Lower lobe of right lung (tissue), 2 donors: ENCODE measurements around the gene SBK2. TPM values are rescaled to one million over a fixed set of nuclear protein-coding genes. Genes with fewer than 3 reads are reported as not detected.
A peak's percentile ranks its signal among the peaks of the same experiment; 100 is the strongest.

Experiments used
- ATAC-seq, 2 donors: fragments of 200-7000 bp; cut with Tn5 transposase; one replicate each; pipeline ENCODE4 v1.9.1; 2020 to 2022; ENCODE audit warnings: mild to moderate bottlenecking in 2 of 2, moderate library complexity in 2 of 2
- DNase-seq: peaks from one replicate; pipeline ENCODE4 v3.0.0-alpha.2; 2020
- H3K27ac ChIP-seq: fragments of 200-600 bp; one replicate; pipeline ENCODE4 v1.8.0; 2022
- H3K27me3 ChIP-seq: fragments of 200-600 bp; one replicate; pipeline ENCODE4 v1.8.0; 2022; ENCODE audit warnings: low read depth
- H3K36me3 ChIP-seq: fragments of 200-600 bp; one replicate; pipeline ENCODE4 v1.8.0; 2022; ENCODE audit warnings: mild to moderate bottlenecking
- H3K4me1 ChIP-seq: fragments of 200-600 bp; one replicate; pipeline ENCODE4 v1.8.0; 2022
- H3K4me3 ChIP-seq: fragments of 200-600 bp; one replicate; pipeline ENCODE4 v1.8.0; 2022; ENCODE audit warnings: mild to moderate bottlenecking
- H3K9me3 ChIP-seq: fragments of 200-600 bp; one replicate; pipeline ENCODE4 v1.8.0; 2022
- CTCF ChIP-seq: fragments of 200-600 bp; IDR thresholded peaks from one replicate; pipeline ENCODE4 v1.8.0; 2022; ENCODE audit warnings: antibody characterized with exemption, mild to moderate bottlenecking
- intact Hi-C: fragments of 100-400 bp; cut with DNase I; formaldehyde crosslinking; loops from one replicate; pipeline ENCODE4 v1.11.0; 2022
- total RNA-seq: library from RNA; stranded (reverse); fragmentation: NEBNext Ultra II Directional; extraction: Animal tissue kit (Norgen Biotek cat#: 25700); gene quantifications from one replicate; pipeline ENCODE4 v1.2.1, GENCODE V29; 2021
- donor health status: DM: no; HTN: yes; CAD: no; lungs with severe emphysema.

The SBK2 gene
- total RNA-seq, 1 donor from 2014 or later, result not detected

GRCh38 chr19:55483706-55484592, 53.0 kb downstream of the SBK2 start:
- Histone ChIP-seq H3K27me3 (no peaks in the 10 kb centered on the region), H3K4me1 (peaks cover 38% of the 10 kb centered on the region), H3K36me3 (peaks cover 28% of the 10 kb centered on the region), H3K9me3 (no peaks in the 10 kb centered on the region), H3K27ac (peak overlapping the region; percentile 77), H3K4me3 (peak overlapping the region; percentile 71)
- TF ChIP-seq CTCF, result no peak
- no peak for ATAC-seq
- intact Hi-C loops, result no loop called here
- no peak for DNase-seq

- Histone ChIP-seq H3K9me3 (no peaks in the 10 kb centered on the region), H3K27me3 (no peaks in the 10 kb centered on the region), H3K36me3 (peaks cover 28% of the 10 kb centered on the region), H3K27ac (no peak overlapping the region), H3K4me3 (no peak overlapping the region), H3K4me1 (peaks cover 43% of the 10 kb centered on the region)
- intact Hi-C loops, result no loop called here
- no peak for DNase-seq
- no peak for ATAC-seq
- TF ChIP-seq CTCF, result no peak
Measured at GRCh38 chr19:55482967-55483705, 53.8 kb downstream of the SBK2 start.

- TF ChIP-seq CTCF, result no peak
- Histone ChIP-seq H3K36me3 (peaks cover 28% of the 10 kb centered on the region), H3K27me3 (no peaks in the 10 kb centered on the region), H3K4me1 (peaks cover 44% of the 10 kb centered on the region), H3K27ac (no peak overlapping the region), H3K4me3 (no peak overlapping the region), H3K9me3 (no peaks in the 10 kb centered on the region)
- no peak for ATAC-seq
- DNase-seq, result no peak
- intact Hi-C loops, result no loop called here
Measured at GRCh38 chr19:55482156-55482961, 54.6 kb downstream of the SBK2 start.

- H3K36me3 ChIP-seq, result peaks cover 28% of the 10 kb centered on the region
- TF ChIP-seq CTCF, result no peak
- no peak overlapping the region for H3K27ac ChIP-seq
- H3K4me1 ChIP-seq, result peaks cover 41% of the 10 kb centered on the region
- H3K9me3 ChIP-seq, result no peaks in the 10 kb centered on the region
- intact Hi-C loops, result no loop called here
- no peak overlapping the region for H3K4me3 ChIP-seq
- DNase-seq (no peak), ATAC-seq (no peak)
- no peaks in the 10 kb centered on the region for H3K27me3 ChIP-seq
Measured at GRCh38 chr19:55481794-55482155, 55.2 kb downstream of the SBK2 start.

- ATAC-seq (no peak), DNase-seq (no peak)
- Histone ChIP-seq H3K27me3 (no peaks in the 10 kb centered on the region), H3K27ac (no peak overlapping the region), H3K9me3 (no peaks in the 10 kb centered on the region), H3K4me1 (peaks cover 37% of the 10 kb centered on the region), H3K36me3 (peaks cover 28% of the 10 kb centered on the region), H3K4me3 (no peak overlapping the region)
- no peak for TF ChIP-seq CTCF
- intact Hi-C loops, result no loop called here
Measured at GRCh38 chr19:55481148-55481793, 55.7 kb downstream of the SBK2 start.
